CD1c-positive myeloid dendritic cell (primary cell): ENCODE data around the gene ARAP1.

ENCODE experiments used
- DNase-seq: peaks from one replicate; pipeline ENCODE4 v3.0.0-alpha.2; 2016; ENCODE audit errors: extremely low spot score

ARAP1 gene

GRCh38 chr11:72635933-72636332 lies 116.3 kb downstream of the ARAP1 start:
- DNase-seq, result no peak

- DNase-seq, result peak; percentile 51
Observed at GRCh38 chr11:72635309-72635915, 116.8 kb downstream of the ARAP1 start.
